Heart left ventricle (tissue), 13 donors: ENCODE measurements around the gene VKORC1L1.

ENCODE experiments used
- POLR2A ChIP-seq, 2 donors: fragments of 450-650 bp; IDR thresholded peaks; one replicate each; pipeline ENCODE4 v1.6.1; 2017; ENCODE audit warnings: antibody characterized with exemption in 2 of 2, mild to moderate bottlenecking in 2 of 2, moderate library complexity in 2 of 2
- TF ChIP-seq, protein P1 (sequence below), 12 donors: fragments of 200-600 bp; sonication (generic) in 4 of 12; IDR thresholded peaks; one replicate each; pipeline versions ENCODE4 v1.5.0 to v1.8.0; 2018 to 2022; ENCODE audit warnings: antibody characterized with exemption in 12 of 12, mild to moderate bottlenecking in 5 of 12
- donor health status: ischemic (EF 13 %, LVEDD 7.1; RV severe dilation, severe dysfunction).
- donor health status: DM: no; HTN: yes; CAD: no.
- donor health status: DM: no; HTN: no; CAD: no.
- donor health status: ischemic (EF 25% LVEDD 6.9; RV normal size, moderate dysfunction).
- donor health status: ischemic (EF 25% LVEDD 5.7; RV mildly dilated, moderate dysfunction).
- donor health status: ischemic (EF 35%, LVEDD 5.7; RV mildly dilated, moderate dysfunction).
- donor health status: nonischemic (EF 11% LVEDD 7.7; RV severe dilation, severe dysfunction).
- donor health status: DM: yes; HTN: yes; CAD: no.
- donor health status: PGD.
- donor health status: ischemic (EF 29% LVEDD 5.4; RV normal size, mild dysfunction).
- donor health status: nonischemic (EF 23%, LVEDD 6.1; RV moderate dilation, normal function).

DNA sequence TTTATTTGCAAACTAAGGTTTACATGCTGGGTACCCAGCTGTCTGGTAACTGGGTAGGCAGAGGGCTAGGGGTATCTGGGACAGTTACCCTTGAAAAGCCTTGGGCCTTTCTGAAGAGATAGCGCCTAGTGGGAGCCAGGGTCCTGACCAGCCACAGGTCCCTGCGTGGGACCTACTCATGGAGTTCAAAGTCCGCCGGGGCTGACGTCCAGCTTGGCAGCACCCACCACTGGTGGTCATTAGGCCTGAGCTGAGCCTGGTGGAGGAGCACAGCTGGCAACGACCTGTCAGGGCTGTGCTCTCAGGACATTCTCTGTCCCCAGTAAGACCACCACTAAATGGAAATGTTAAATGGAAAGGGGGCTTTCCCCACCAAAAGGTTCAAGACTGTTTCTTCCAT is 89.2 kb downstream of the VKORC1L1 start:
- TF ChIP-seq, protein P1, sequence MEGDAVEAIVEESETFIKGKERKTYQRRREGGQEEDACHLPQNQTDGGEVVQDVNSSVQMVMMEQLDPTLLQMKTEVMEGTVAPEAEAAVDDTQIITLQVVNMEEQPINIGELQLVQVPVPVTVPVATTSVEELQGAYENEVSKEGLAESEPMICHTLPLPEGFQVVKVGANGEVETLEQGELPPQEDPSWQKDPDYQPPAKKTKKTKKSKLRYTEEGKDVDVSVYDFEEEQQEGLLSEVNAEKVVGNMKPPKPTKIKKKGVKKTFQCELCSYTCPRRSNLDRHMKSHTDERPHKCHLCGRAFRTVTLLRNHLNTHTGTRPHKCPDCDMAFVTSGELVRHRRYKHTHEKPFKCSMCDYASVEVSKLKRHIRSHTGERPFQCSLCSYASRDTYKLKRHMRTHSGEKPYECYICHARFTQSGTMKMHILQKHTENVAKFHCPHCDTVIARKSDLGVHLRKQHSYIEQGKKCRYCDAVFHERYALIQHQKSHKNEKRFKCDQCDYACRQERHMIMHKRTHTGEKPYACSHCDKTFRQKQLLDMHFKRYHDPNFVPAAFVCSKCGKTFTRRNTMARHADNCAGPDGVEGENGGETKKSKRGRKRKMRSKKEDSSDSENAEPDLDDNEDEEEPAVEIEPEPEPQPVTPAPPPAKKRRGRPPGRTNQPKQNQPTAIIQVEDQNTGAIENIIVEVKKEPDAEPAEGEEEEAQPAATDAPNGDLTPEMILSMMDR (IDR thresholded peaks at IDR 0.05), result no peak
- TF ChIP-seq POLR2A (IDR thresholded peaks at IDR 0.05), result no peak
